GM10266 (cell line): Measurements from ENCODE around the gene VPS51.

Experiments used
- DNase-seq: peaks from one replicate; pipeline ENCODE4 v3.0.0; 2012; ENCODE audit errors: extremely low spot score
- CTCF ChIP-seq: IDR thresholded peaks from 2 replicates; pipeline ENCODE4 v1.5.1; 2012; ENCODE audit warnings: mild to moderate bottlenecking, low read depth; ENCODE audit not compliant: control insufficient read depth, insufficient read depth; ENCODE audit errors: missing control alignments

The VPS51 gene

GRCh38 chr11:65107751-65108468 is 11.9 kb downstream of the VPS51 start:
- no peak for TF ChIP-seq CTCF

GRCh38 chr11:65108469-65109123 is 12.6 kb downstream of the VPS51 start:
- no peak for TF ChIP-seq CTCF
- no peak for DNase-seq

More at GRCh38 chr11:65107751-65108468, 11.9 kb downstream of the VPS51 start:
- no peak for DNase-seq

- TF ChIP-seq CTCF = no peak
- DNase-seq = no peak
Measured at GRCh38 chr11:65109231-65110198, 13.5 kb downstream of the VPS51 start.

- peak; percentile 95 for DNase-seq
- peak; percentile 96 for TF ChIP-seq CTCF
Measured at GRCh38 chr11:65110354-65110861, 14.4 kb downstream of the VPS51 start.

GRCh38 chr11:65111159-65111743 is 15.2 kb downstream of the VPS51 start:
- no peak for DNase-seq
- no peak for TF ChIP-seq CTCF

GRCh38 chr11:65111744-65112545 is 15.9 kb downstream of the VPS51 start, which contains the start of gene TM7SF2:
Gene TM7SF2, plus strand, starts transcription at chr11:65111872. Its CDS starts 144 bp downstream, at chr11:65112016.
- no peak for TF ChIP-seq CTCF
- peak; percentile 99 for DNase-seq
